GM06990 (cell line): ENCODE data around the gene NTSR2.

Experiments used
- DNase-seq: peaks from one replicate; pipeline ENCODE4 v3.0.0-alpha.2; 2011; ENCODE audit not compliant: insufficient read length; ENCODE audit errors: extremely low read depth
- H3K27me3 ChIP-seq: replicated peaks from 2 replicates; pipeline ENCODE4 v1.6.0; 2011; ENCODE audit warnings: low read length; ENCODE audit not compliant: control insufficient read depth, insufficient read depth
- H3K36me3 ChIP-seq: 2 replicates; pipeline ENCODE4 v1.5.1; 2011; ENCODE audit warnings: low read length; ENCODE audit not compliant: control insufficient read depth, insufficient read depth
- H3K4me3 ChIP-seq: replicated peaks from 2 replicates; pipeline ENCODE4 v1.5.1; 2011; ENCODE audit warnings: low read depth, mild to moderate bottlenecking, control low read depth, low read length
- CTCF ChIP-seq: IDR thresholded peaks from 2 replicates; pipeline ENCODE4 v1.5.1; 2011; ENCODE audit warnings: low read length, control low read depth, mild to moderate bottlenecking, inconsistent platforms; ENCODE audit not compliant: insufficient read depth, poor library complexity, severe bottlenecking

NTSR2 gene

GRCh38 chr2:11680901-11681721 is 11.1 kb upstream of the NTSR2 start:
- Histone ChIP-seq H3K4me3 (no peak overlapping the region), H3K36me3 (no peaks in the 10 kb centered on the region), H3K27me3 (peaks cover 3% of the 10 kb centered on the region; the same call in 1 of the 2 replicates)
- DNase-seq, result no peak
- TF ChIP-seq CTCF, result no peak

GRCh38 chr2:11680182-11680900 is 10.3 kb upstream of the NTSR2 start:
- Histone ChIP-seq H3K27me3 (peaks cover 3% of the 10 kb centered on the region; the same call in 1 of the 2 replicates), H3K36me3 (no peaks in the 10 kb centered on the region), H3K4me3 (no peak overlapping the region)
- no peak for TF ChIP-seq CTCF
- DNase-seq, result no peak

- H3K36me3 ChIP-seq, result no peaks in the 10 kb centered on the region
- no peak for TF ChIP-seq CTCF
- no peak for DNase-seq
- peaks cover 3% of the 10 kb centered on the region; the same call in 1 of the 2 replicates for H3K27me3 ChIP-seq
- H3K4me3 ChIP-seq, result no peak overlapping the region
Measured at GRCh38 chr2:11679486-11680181, 9.6 kb upstream of the NTSR2 start.

- Histone ChIP-seq H3K36me3 (no peaks in the 10 kb centered on the region), H3K27me3 (peaks cover 5% of the 10 kb centered on the region), H3K4me3 (no peak overlapping the region)
- no peak for DNase-seq
- TF ChIP-seq CTCF, result no peak
Measured at GRCh38 chr2:11679016-11679415, 9.0 kb upstream of the NTSR2 start.

GRCh38 chr2:11678306-11678960 is 8.4 kb upstream of the NTSR2 start:
- DNase-seq, result no peak

More at GRCh38 chr2:11678306-11678960, 8.4 kb upstream of the NTSR2 start:
- peaks cover 3% of the 10 kb centered on the region for H3K27me3 ChIP-seq
- no peaks in the 10 kb centered on the region for H3K36me3 ChIP-seq
- TF ChIP-seq CTCF, result no peak
- no peak overlapping the region for H3K4me3 ChIP-seq
